ENCODE data around the gene C16orf87.

DNA sequence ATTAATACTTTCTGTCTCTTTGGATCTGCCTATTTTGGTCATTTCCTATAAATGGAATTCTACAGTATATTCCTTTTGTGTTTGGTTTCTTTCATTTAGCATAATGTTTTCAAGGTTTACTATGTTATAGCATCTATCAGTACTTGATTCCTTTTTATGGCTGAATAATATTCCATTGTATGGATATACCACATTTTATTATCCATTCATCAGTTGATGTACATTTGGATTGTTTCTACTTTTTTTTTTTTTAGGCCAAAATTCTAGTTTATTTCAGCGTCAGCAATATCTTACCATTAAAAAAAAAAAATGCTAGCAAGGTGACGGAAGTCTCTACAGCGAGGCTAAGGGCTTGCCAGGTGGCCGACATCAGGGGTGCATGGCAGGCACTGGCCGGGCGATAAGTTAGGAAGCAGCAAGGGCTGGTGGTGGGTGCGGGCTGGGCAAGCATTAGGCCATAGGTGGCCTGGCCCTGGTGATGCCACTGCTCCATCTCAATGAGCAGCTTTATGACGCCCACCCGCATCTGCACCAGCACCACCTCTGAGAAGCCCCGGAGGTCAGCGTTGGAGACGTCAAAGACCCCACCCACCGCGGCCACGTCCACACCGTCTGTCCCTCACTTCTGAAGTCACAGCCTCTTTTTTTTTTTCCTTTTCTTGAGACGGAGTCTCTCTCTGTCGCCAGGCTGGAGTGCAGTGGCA is 11.4 kb upstream of the C16orf87 start:
- TF ChIP-seq, protein P1, sequence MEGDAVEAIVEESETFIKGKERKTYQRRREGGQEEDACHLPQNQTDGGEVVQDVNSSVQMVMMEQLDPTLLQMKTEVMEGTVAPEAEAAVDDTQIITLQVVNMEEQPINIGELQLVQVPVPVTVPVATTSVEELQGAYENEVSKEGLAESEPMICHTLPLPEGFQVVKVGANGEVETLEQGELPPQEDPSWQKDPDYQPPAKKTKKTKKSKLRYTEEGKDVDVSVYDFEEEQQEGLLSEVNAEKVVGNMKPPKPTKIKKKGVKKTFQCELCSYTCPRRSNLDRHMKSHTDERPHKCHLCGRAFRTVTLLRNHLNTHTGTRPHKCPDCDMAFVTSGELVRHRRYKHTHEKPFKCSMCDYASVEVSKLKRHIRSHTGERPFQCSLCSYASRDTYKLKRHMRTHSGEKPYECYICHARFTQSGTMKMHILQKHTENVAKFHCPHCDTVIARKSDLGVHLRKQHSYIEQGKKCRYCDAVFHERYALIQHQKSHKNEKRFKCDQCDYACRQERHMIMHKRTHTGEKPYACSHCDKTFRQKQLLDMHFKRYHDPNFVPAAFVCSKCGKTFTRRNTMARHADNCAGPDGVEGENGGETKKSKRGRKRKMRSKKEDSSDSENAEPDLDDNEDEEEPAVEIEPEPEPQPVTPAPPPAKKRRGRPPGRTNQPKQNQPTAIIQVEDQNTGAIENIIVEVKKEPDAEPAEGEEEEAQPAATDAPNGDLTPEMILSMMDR (conservative IDR thresholded peaks at IDR 0.05; ENCODE audit: low read length) = no peak
- TF ChIP-seq EZH2phosphoT487 (IDR thresholded peaks at IDR 0.05; ENCODE audit: borderline replicate concordance) = no peak
